HCT116 (cell line): ENCODE data around the gene IL25. TPM values are rescaled to one million over a fixed set of nuclear protein-coding genes. Genes with fewer than 3 reads are reported as not detected.

Experiments used
- ATAC-seq: fragments of 200-7000 bp; cut with Tn5 transposase; 2 replicates; pipeline ENCODE4 v1.9.1; 2020; ENCODE audit warnings: mild to moderate bottlenecking, moderate library complexity
- BruUV-seq: library from RNA; stranded (reverse); fragments of 400-500 nt; replicated peaks from 2 replicates; lab custom pipeline; 2021; lab: Mats Ljungman, UMichigan
- CTCF ChIA-PET: fragments of 300-600 bp; sonication (Branson Sonifier 250); formaldehyde crosslinking; loops from one replicate; lab custom pipeline; 2021; ENCODE audit warnings: antibody characterized with exemption; lab: Charles Lee
- POLR2A ChIA-PET: fragments of 300-600, 350-600 bp; sonication (Branson Sonifier 250); formaldehyde crosslinking; loops from one replicate; lab custom pipeline; 2021; ENCODE audit warnings: antibody characterized with exemption; lab: Charles Lee
- RAD21 ChIA-PET, 2 experiments: fragments of 300-600 bp; sonication (Branson Sonifier 250); formaldehyde crosslinking; loops; one replicate each; lab custom pipeline; 2023; ENCODE audit warnings: low total read pairs in 2 of 2; ENCODE audit not compliant: uncharacterized antibody in 2 of 2, unreplicated experiment in 2 of 2, low non-redundant PET in 1 of 2; lab: Charles Lee
- DNase-seq: peaks from one replicate; pipeline ENCODE4 v3.0.0-alpha.2; 2010; ENCODE audit warnings: low read depth, low spot score
- H2AFZ ChIP-seq: fragments of 200-600 bp; shearing (Covaris generic), sonication (generic); 2 replicates; pipeline ENCODE4 v1.6.1; 2017; ENCODE audit warnings: low read depth, mixed run types, mixed read lengths, antibody characterized with exemption, low read length; ENCODE audit not compliant: poor library complexity, severe bottlenecking
- H3K27ac ChIP-seq: 2 replicates; pipeline ENCODE4 v1.5.1; 2012; ENCODE audit warnings: low read depth, low read length
- H3K27me3 ChIP-seq: fragments of 200-600 bp; sonication (generic); 2 replicates; pipeline ENCODE4 v1.6.1; 2016; ENCODE audit warnings: mixed run types, low read length, mixed read lengths; ENCODE audit not compliant: insufficient read depth
- H3K36me3 ChIP-seq, 2 experiments: fragments of 200-500 bp in 1 of 2; fragments of 200-600 bp in 1 of 2; sonication (Bioruptor generic) in 1 of 2; sonication (generic) in 1 of 2; 2 replicates each; pipeline versions ENCODE4 v1.5.1 to v1.6.1; 2014 to 2016; ENCODE audit warnings: low read length in 2 of 2, inconsistent platforms in 1 of 2, mixed read lengths in 1 of 2, mixed run types in 1 of 2; ENCODE audit not compliant: insufficient read depth in 2 of 2, control insufficient read depth in 1 of 2
- H3K4me1 ChIP-seq, 2 experiments: fragments of 200-600 bp in 1 of 2; sonication (generic) in 1 of 2; 2 replicates each; pipeline versions ENCODE4 v1.5.1 to v1.6.1; 2012 to 2017; ENCODE audit warnings: low read length in 2 of 2, inconsistent platforms in 1 of 2, mild to moderate bottlenecking in 1 of 2, mixed read lengths in 1 of 2, mixed run types in 1 of 2, moderate library complexity in 1 of 2; ENCODE audit not compliant: insufficient read depth in 2 of 2, control insufficient read depth in 1 of 2
- H3K4me2 ChIP-seq: fragments of 200-600 bp; sonication (generic); 2 replicates; pipeline ENCODE4 v1.6.1; 2017; ENCODE audit warnings: mixed run types, low read length, mixed read lengths
- H3K4me3 ChIP-seq, 2 experiments: fragments of 200-600 bp in 1 of 2; sonication (generic) in 1 of 2; replicated peaks in 1 of 2; 2 replicates each; pipeline ENCODE4 v1.5.1; 2011 to 2016; ENCODE audit warnings: low read length in 2 of 2, control low read depth in 1 of 2, low read depth in 1 of 2, mild to moderate bottlenecking in 1 of 2, mixed read lengths in 1 of 2, mixed run types in 1 of 2
- H3K79me2 ChIP-seq: fragments of 200-600 bp; sonication (generic); 2 replicates; pipeline ENCODE4 v1.6.1; 2017; ENCODE audit warnings: mild to moderate bottlenecking, mixed run types, low read length, moderate library complexity, mixed read lengths; ENCODE audit not compliant: insufficient read depth
- H3K9ac ChIP-seq: fragments of 200-600 bp; sonication (generic); 2 replicates; pipeline ENCODE4 v1.6.1; 2016; ENCODE audit warnings: low read length, mixed read lengths
- H3K9me2 ChIP-seq: fragments of 200-600 bp; sonication (generic), shearing (Covaris generic); 2 replicates; pipeline ENCODE4 v1.6.1; 2017; ENCODE audit warnings: mixed run types, mild to moderate bottlenecking, moderate library complexity; ENCODE audit not compliant: insufficient read depth
- H3K9me3 ChIP-seq, 2 experiments: fragments of 200-500 bp in 1 of 2; fragments of 200-600 bp in 1 of 2; sonication (Bioruptor generic) in 1 of 2; sonication (generic) in 1 of 2; 2 replicates each; pipeline ENCODE4 v1.6.1; 2014 to 2017; ENCODE audit warnings: low read length in 2 of 2, mixed read lengths in 2 of 2, inconsistent platforms in 1 of 2, low read depth in 1 of 2, mild to moderate bottlenecking in 1 of 2, mixed run types in 1 of 2, moderate library complexity in 1 of 2; ENCODE audit not compliant: control insufficient read depth in 1 of 2, insufficient read depth in 1 of 2
- H4K20me1 ChIP-seq: fragments of 200-600 bp; sonication (generic), shearing (Covaris generic); 2 replicates; pipeline ENCODE4 v1.6.1; 2017; ENCODE audit warnings: mixed run types, mild to moderate bottlenecking, moderate library complexity; ENCODE audit not compliant: insufficient read depth
- ATF3 ChIP-seq: IDR thresholded peaks from 2 replicates; pipeline ENCODE4 v1.6.1; 2012
- CEBPB ChIP-seq: IDR thresholded peaks from 2 replicates; pipeline ENCODE4 v1.6.1; 2012; ENCODE audit warnings: low read depth
- CTCF ChIP-seq, 3 experiments: fragments of 200-600 bp in 1 of 3; sonication (generic) in 1 of 3; IDR thresholded peaks in 2 of 3; conservative IDR thresholded peaks in 1 of 3; 2 replicates each; pipeline ENCODE4 v1.5.1; 2012 to 2017; ENCODE audit warnings: low read depth in 2 of 3, low read length in 2 of 3, antibody characterized with exemption in 1 of 3, borderline replicate concordance in 1 of 3, control low read depth in 1 of 3, mild to moderate bottlenecking in 1 of 3, mixed read lengths in 1 of 3, mixed run types in 1 of 3, moderate library complexity in 1 of 3; ENCODE audit not compliant: insufficient read depth in 1 of 3
- EGR1 ChIP-seq: IDR thresholded peaks from 2 replicates; pipeline ENCODE4 v1.6.1; 2012; ENCODE audit warnings: low read depth
- ELF1 ChIP-seq: IDR thresholded peaks from 2 replicates; pipeline ENCODE4 v1.6.1; 2012; ENCODE audit warnings: low read depth, borderline replicate concordance
- EZH2 ChIP-seq: fragments of 200-600 bp; sonication (generic); IDR thresholded peaks from 2 replicates; pipeline ENCODE4 v1.6.1; 2017; ENCODE audit warnings: antibody characterized with exemption, mixed run types
- EZH2phosphoT487 ChIP-seq: fragments of 200-600 bp; IDR thresholded peaks from 2 replicates; pipeline ENCODE4 v1.6.1; 2018; ENCODE audit warnings: antibody characterized with exemption, borderline replicate concordance
- JUND ChIP-seq: IDR thresholded peaks from 2 replicates; pipeline ENCODE4 v1.6.1; 2012
- MAX ChIP-seq: IDR thresholded peaks from 2 replicates; pipeline ENCODE4 v1.6.1; 2012
- POLR2A ChIP-seq: IDR thresholded peaks from 2 replicates; pipeline ENCODE4 v1.7.0; 2011; ENCODE audit warnings: borderline replicate concordance; ENCODE audit not compliant: insufficient read depth, insufficient read length; ENCODE audit errors: extremely low read depth
- SIN3A ChIP-seq: IDR thresholded peaks from 2 replicates; pipeline ENCODE4 v1.6.1; 2012; ENCODE audit warnings: low read depth
- SP1 ChIP-seq: IDR thresholded peaks from 2 replicates; pipeline ENCODE4 v1.6.1; 2012; ENCODE audit warnings: low read depth
- TCF7L2 ChIP-seq: IDR thresholded peaks from 2 replicates; pipeline ENCODE4 v1.7.0; 2011; ENCODE audit warnings: borderline replicate concordance, inconsistent platforms; ENCODE audit not compliant: insufficient read depth, insufficient read length; ENCODE audit errors: extremely low read depth
- YY1 ChIP-seq: IDR thresholded peaks from 2 replicates; pipeline ENCODE4 v1.6.1; 2011; ENCODE audit warnings: low read length, low read depth, moderate library complexity, mild to moderate bottlenecking; ENCODE audit not compliant: insufficient replicate concordance; ENCODE audit errors: extremely low read depth
- ZFX ChIP-seq: fragments of 450-650 bp; IDR thresholded peaks from 2 replicates; pipeline ENCODE4 v1.6.1; 2017
- intact Hi-C: fragments of 100-400 bp; cut with micrococcal nuclease; formaldehyde crosslinking; loops from 2 replicates; pipeline ENCODE4 v1.10.0; 2022
- total RNA-seq: library from RNA; stranded (reverse); gene quantifications from one replicate; pipeline ENCODE4 v1.2.1, GENCODE V29; 2021; ENCODE audit not compliant: unreplicated experiment

IL25 gene
- total RNA-seq, 1 experiment from 2014 or later = not detected

- H3K4me1 ChIP-seq = no peaks in the 10 kb centered on the region
- no peak for DNase-seq
- CTCF ChIA-PET = no interaction called here
- no peaks in the 10 kb centered on the region for H3K36me3 ChIP-seq
- H2AFZ ChIP-seq = no peak overlapping the region
- no peaks in the 10 kb centered on the region for H3K9me3 ChIP-seq
- no peaks in the 10 kb centered on the region for H4K20me1 ChIP-seq
- intact Hi-C loops = no loop called here
- TF ChIP-seq SP1 (no peak), ELF1 (no peak), EZH2phosphoT487 (no peak), ATF3 (no peak), SIN3A (no peak), MAX (no peak), ZFX (no peak), TCF7L2 (no peak), CTCF (IDR thresholded peaks at IDR 0.05 in 2 of 3, conservative IDR thresholded peaks at IDR 0.05 in 1 of 3; ENCODE audit: borderline replicate concordance in 1 of 3, insufficient read depth in 1 of 3, low read depth in 2 of 3, low read length in 2 of 3) (no peak), EGR1 (no peak), POLR2A (no peak), YY1 (no peak), JUND (no peak), EZH2 (no peak), CEBPB (no peak)
- H3K9me2 ChIP-seq = no peaks in the 10 kb centered on the region
- RAD21 ChIA-PET = no interaction called here
- BruUV-seq = no TSS peak
- no peak overlapping the region for H3K9ac ChIP-seq
- POLR2A ChIA-PET = no interaction called here
- H3K27ac ChIP-seq = no peak overlapping the region
- H3K4me3 ChIP-seq = no peak overlapping the region
- no peak overlapping the region for H3K4me2 ChIP-seq
- H3K27me3 ChIP-seq = no peaks in the 10 kb centered on the region; the same call in 1 of the 2 replicates
- H3K79me2 ChIP-seq = no peaks in the 10 kb centered on the region
- no peak for ATAC-seq
These were observed 42.6 kb downstream of the IL25 start for GRCh38 chr14:23414906-23415820.
